OCI-LY3 (cell line): ENCODE data around the gene ZBTB7C.

Source experiments
- CTCF ChIP-seq: fragments of 200-600, 300-600 bp; sonication (generic); IDR thresholded peaks from 2 replicates; pipeline ENCODE4 v1.5.1; 2014; ENCODE audit warnings: antibody characterized with exemption, low read length, low read depth
- EZH2phosphoT487 ChIP-seq: fragments of 200-600 bp; shearing (Covaris generic); IDR thresholded peaks from 2 replicates; pipeline ENCODE4 v1.6.1; 2018; ENCODE audit warnings: antibody characterized with exemption, mixed run types, low read depth

- TF ChIP-seq CTCF (no peak), EZH2phosphoT487 (no peak)
These were observed 270.3 kb downstream of the ZBTB7C start for GRCh38 chr18:48138660-48139430.
